ENCODE results near the gene THSD7B.

DNA sequence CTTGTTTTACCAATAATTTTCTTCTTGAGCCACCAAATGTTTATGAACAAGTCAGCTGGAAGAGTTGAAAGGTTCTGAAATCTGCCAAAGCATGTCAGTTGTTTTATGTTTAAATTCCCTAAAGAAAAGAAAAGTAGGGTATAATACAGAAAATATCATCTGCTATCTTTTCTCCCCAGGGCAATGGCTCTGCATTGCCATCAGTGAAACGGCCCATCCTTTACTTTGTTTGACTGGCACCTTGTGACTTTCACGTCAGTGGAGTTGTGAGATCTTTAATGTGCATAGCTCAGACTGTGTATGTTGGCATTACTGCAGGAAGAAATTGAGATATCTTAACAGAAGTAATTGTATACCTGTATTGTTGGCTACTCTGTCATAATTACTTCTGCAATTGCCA lies 239.9 kb downstream of the THSD7B start:
- no peak for TF ChIP-seq EZH2 (IDR thresholded peaks at IDR 0.05)
- no peak for TF ChIP-seq POLR2AphosphoS5 (IDR thresholded peaks at IDR 0.05; ENCODE audit: borderline replicate concordance, low read depth, low read length)
- TF ChIP-seq FOXP2 (optimal IDR thresholded peaks at IDR 0.05; ENCODE audit: control extremely low read depth, extremely low read length, insufficient read depth), result no peak
